K562 (cell line): ENCODE data around the gene ZNF503. TPM values are rescaled to one million over a fixed set of nuclear protein-coding genes. Genes with fewer than 3 reads are reported as not detected.

ENCODE experiments used
- ARID2 ChIP-seq: fragments of 450-650 bp; IDR thresholded peaks from 2 replicates; pipeline ENCODE4 v1.6.1; 2017; ENCODE audit warnings: antibody characterized with exemption, mild to moderate bottlenecking
- CTCF ChIP-seq, 3 experiments: IDR thresholded peaks in 2 of 3; conservative IDR thresholded peaks in 1 of 3; 2 replicates each; pipeline ENCODE4 v1.5.1; 2011 to 2012; ENCODE audit warnings: low read length in 3 of 3, mild to moderate bottlenecking in 3 of 3, control low read depth in 2 of 3, improper control_type of control experiment in 1 of 3, inconsistent platforms in 1 of 3, low read depth in 1 of 3, mixed read lengths in 1 of 3, moderate library complexity in 1 of 3; ENCODE audit not compliant: insufficient read depth in 2 of 3
- CTCFL ChIP-seq: IDR thresholded peaks from 2 replicates; pipeline ENCODE4 v1.6.1; 2011; ENCODE audit warnings: borderline replicate concordance, low read depth, mild to moderate bottlenecking, moderate library complexity, low read length; ENCODE audit not compliant: insufficient read depth, poor library complexity, severe bottlenecking
- NR4A1 ChIP-seq, 2 experiments: fragments of 250-450 bp in 1 of 2; fragments of 450-650 bp in 1 of 2; sonication (Bioruptor Pico) in 1 of 2; IDR thresholded peaks; 2 replicates each; pipeline versions ENCODE4 v1.4.0 to v1.6.1; 2016 to 2020; ENCODE audit warnings: mild to moderate bottlenecking in 2 of 2, missing compliant biosample characterization in 1 of 2, missing genetic modification characterization in 1 of 2, moderate library complexity in 1 of 2
- PCBP2 ChIP-seq: fragments of 200-400 bp; formaldehyde crosslinking; IDR thresholded peaks from 2 replicates; pipeline ENCODE4 v1.6.1; 2018; ENCODE audit warnings: low read length, low read depth, mild to moderate bottlenecking, moderate library complexity; ENCODE audit not compliant: poor library complexity, severe bottlenecking
- PPARD ChIP-seq: fragments of 250-450 bp; sonication (Bioruptor Pico); IDR thresholded peaks from 2 replicates; pipeline ENCODE4 v1.8.0; 2022; ENCODE audit warnings: inconsistent platforms, mild to moderate bottlenecking, moderate library complexity
- RAD21 ChIP-seq, 2 experiments: fragments of 250-450 bp in 1 of 2; fragments of 450-650 bp in 1 of 2; sonication (Bioruptor Pico) in 1 of 2; formaldehyde crosslinking in 1 of 2; IDR thresholded peaks in 1 of 2; conservative IDR thresholded peaks in 1 of 2; 2 replicates each; pipeline versions ENCODE4 v1.4.0 to v1.8.0; 2020 to 2022; ENCODE audit warnings: mild to moderate bottlenecking in 2 of 2, moderate library complexity in 1 of 2
- RAD51 ChIP-seq: fragments of 450-650 bp; IDR thresholded peaks from 2 replicates; pipeline ENCODE4 v1.7.1; 2016; ENCODE audit warnings: low read depth, mild to moderate bottlenecking, borderline replicate concordance
- RCOR1 ChIP-seq, 2 experiments: IDR thresholded peaks; 2 replicates each; pipeline ENCODE4 v1.6.1; 2012; ENCODE audit warnings: low read depth in 2 of 2, low read length in 2 of 2, borderline replicate concordance in 1 of 2, improper control_type of control experiment in 1 of 2
- RREB1 ChIP-seq: fragments of 250-450 bp; sonication (Bioruptor Pico); IDR thresholded peaks from 2 replicates; pipeline ENCODE4 v1.4.0; 2020
- SAFB ChIP-seq: fragments of 200-400 bp; formaldehyde crosslinking; IDR thresholded peaks from 2 replicates; pipeline ENCODE4 v1.6.1; 2017; ENCODE audit warnings: low read depth, low read length, borderline replicate concordance
- YY1 ChIP-seq, 3 experiments: IDR thresholded peaks; 2 replicates each; pipeline ENCODE4 v1.6.1; 2011; ENCODE audit warnings: low read length in 2 of 3, mild to moderate bottlenecking in 2 of 3, moderate library complexity in 2 of 3, borderline replicate concordance in 1 of 3, control low read depth in 1 of 3, low read depth in 1 of 3; ENCODE audit not compliant: insufficient read depth in 3 of 3, insufficient replicate concordance in 2 of 3, control insufficient read depth in 1 of 3, insufficient read length in 1 of 3; ENCODE audit errors: extremely low read depth in 1 of 3
- ZNF124 ChIP-seq: sonication (generic); formaldehyde crosslinking; IDR thresholded peaks from 2 replicates; pipeline ENCODE4 v1.8.1; 2022; ENCODE audit warnings: missing genetic modification reagents
- ZNF197 ChIP-seq: fragments of 200-800 bp; sonication (Bioruptor generic); IDR thresholded peaks from 2 replicates; pipeline ENCODE4 v1.6.1; 2016; ENCODE audit warnings: low read depth, missing genetic modification characterization, missing compliant biosample characterization
- polyA plus RNA-seq, 8 experiments: library from polyadenylated mRNA; depleted of rRNA in 4 of 8; stranded (reverse) in 5 of 8; unstranded in 3 of 8; fragments of >200 nt; fragmentation: Nextera tagmentation in 2 of 8; fragmentation: Illumina TruSeq in 1 of 8; extraction: Ambion mirVana in 2 of 8; extraction: Trizol in 1 of 8; gene quantifications; 2 replicates each; pipeline versions ENCODE4 v1.2.1 to v1.2.3, GENCODE V29; 2011 to 2014; ENCODE audit warnings: inconsistent platforms in 1 of 8, missing spikeins in 1 of 8
- total RNA-seq, 7 experiments: library from RNA; depleted of rRNA in 6 of 7; stranded (reverse); fragments of >200 nt in 6 of 7; fragmentation: Illumina TruSeq in 2 of 7; extraction: Trizol in 2 of 7; gene quantifications; 2 replicates each; pipeline versions ENCODE4 v1.2.1 to v1.2.3, GENCODE V29; 2011 to 2021; ENCODE audit warnings: low replicate concordance in 1 of 7

Gene ZNF503
- total and polyA plus RNA-seq, 9 of the 15 experiments (the other 6 are each of a cell fraction or from before 2014, with no cell fraction given), result not detected

- TF ChIP-seq CTCFL (peak; percentile 49), CTCF (IDR thresholded peaks at IDR 0.05 in 2 of 3, conservative IDR thresholded peaks at IDR 0.05 in 1 of 3; ENCODE audit: insufficient read depth in 2 of 3, low read depth in 1 of 3, low read length in 3 of 3) (peak; percentile 80 to 95 (median 90)), YY1 (IDR thresholded peaks at IDR 0.05; ENCODE audit: borderline replicate concordance in 1 of 3, control insufficient read depth in 1 of 3, extremely low read depth in 1 of 3, insufficient read depth in 3 of 3, insufficient read length in 1 of 3, insufficient replicate concordance in 2 of 3, low read depth in 1 of 3, low read length in 2 of 3) (peak in 1 of 3 experiments; percentile 11), ZNF197 (no peak), PCBP2 (no peak), NR4A1 (CRISPR knock-in tag; IDR thresholded peaks at IDR 0.05) (no peak), NR4A1 (tag; IDR thresholded peaks at IDR 0.05) (no peak), SAFB (no peak), ARID2 (no peak), RAD51 (no peak), ZNF124 (no peak), PPARD (CRISPR knock-in tag) (no peak), RAD21 (CRISPR knock-in tag; conservative IDR thresholded peaks at IDR 0.05 in 1 of 2, IDR thresholded peaks at IDR 0.05 in 1 of 2) (peak; percentile 50 to 67), RCOR1 (IDR thresholded peaks at IDR 0.05; ENCODE audit: borderline replicate concordance in 1 of 2, low read depth in 2 of 2, low read length in 2 of 2) (peak in 1 of 2 experiments; percentile 19; a peak in 1 of 4 replicates), RREB1 (CRISPR knock-in tag) (no peak)
Observed at GRCh38 chr10:75395066-75395931, 6.3 kb downstream of the ZNF503 start (continued).
